K562 treated with DMSO at 1 percent for 4 hours (cell line): ENCODE data around the gene PFN4. TPM values are rescaled to one million over a fixed set of nuclear protein-coding genes. Genes with fewer than 3 reads are reported as not detected.

ENCODE experiments used
- total RNA-seq: library from RNA; unstranded; fragments of 300-600 nt; gene quantifications from 2 replicates; pipeline ENCODE4 v1.2.3, GENCODE V29; 2022; ENCODE audit not compliant: insufficient read depth

Gene PFN4
- not detected in 2 replicates for total RNA-seq

GRCh38 chr2:24123195-24123921 is at the start of gene PFN4, which contains the start of gene FAM228B:
TSS of gene PFN4 (minus strand) at chr2:24123334. CDS start at chr2:24122535, 799 bp downstream.
TSS of gene FAM228B (plus strand) at chr2:24123469. CDS start at chr2:24124362, 893 bp downstream.

GRCh38 chr2:24084386-24085199 is 38.5 kb downstream of the PFN4 start, which contains the start of gene TP53I3:
TSS of gene TP53I3 (minus strand) at chr2:24084834. CDS start at chr2:24084326, 508 bp downstream.

GRCh38 chr2:24075915-24076848 is 47.0 kb downstream of the PFN4 start, which contains the start of gene SF3B6:
TSS of gene SF3B6 (minus strand) at chr2:24076326. CDS start at chr2:24076229, 97 bp downstream.

Other genes starting within 250 kb of the PFN4 start
- gene ATAD2B, start 196.2 kb downstream of the PFN4 start, total RNA-seq = 6.0 and 10.9 TPM in 2 replicates
- gene UBXN2A, start 182.9 kb downstream of the PFN4 start, total RNA-seq = 8.2 and 10.2 TPM in 2 replicates
- gene MFSD2B, start 113.2 kb downstream of the PFN4 start, total RNA-seq = 6.5 and 12.6 TPM in 2 replicates
- 8.7 and 12.1 TPM in 2 replicates for gene WDCP, start 75.9 kb downstream of the PFN4 start, total RNA-seq
- gene FKBP1B, start 73.6 kb downstream of the PFN4 start, total RNA-seq = 4.0 and 5.0 TPM in 2 replicates
- 150 and 167 TPM in 2 replicates for gene SF3B6, start 47.0 kb downstream of the PFN4 start, total RNA-seq
- gene TP53I3, start 38.5 kb downstream of the PFN4 start, total RNA-seq = 10.4 and 19.7 TPM in 2 replicates
- gene FAM228B, start 135 bp upstream of the PFN4 start, total RNA-seq = 3.3 and 6.8 TPM in 2 replicates
- not detected in 2 replicates for gene FAM228A, start 51.7 kb upstream of the PFN4 start, total RNA-seq
- gene ITSN2, start 237.2 kb upstream of the PFN4 start, total RNA-seq = 10.4 and 15.2 TPM in 2 replicates